ENCODE measurements around the gene FAM13A.

- TF ChIP-seq PHF20 (IDR thresholded peaks at IDR 0.05; ENCODE audit: partially characterized antibody) (no peak), POLR3A (IDR thresholded peaks at IDR 0.05; ENCODE audit: borderline replicate concordance, extremely low read depth, insufficient read depth, insufficient read length) (no peak), ZNF609 (CRISPR knock-in tag; IDR thresholded peaks at IDR 0.05; ENCODE audit: borderline replicate concordance) (no peak), EZH2 (IDR thresholded peaks at IDR 0.05; ENCODE audit: borderline replicate concordance, low read depth, low read length) (no peak)
These were observed 67.0 kb downstream of the FAM13A start for GRCh38 chr4:88989990-88990389.

All from K562 (cell line).